Upper lobe of right lung (tissue), 1 donor: ENCODE measurements around the gene ITGB8. TPM values are rescaled to one million over a fixed set of nuclear protein-coding genes. Genes with fewer than 3 reads are reported as not detected.

Experiments used
- ATAC-seq: fragments of 200-7000 bp; cut with Tn5 transposase; one replicate; pipeline ENCODE4 v1.9.1; 2020; ENCODE audit warnings: mild to moderate bottlenecking, moderate library complexity
- DNase-seq: peaks from one replicate; pipeline ENCODE4 v3.0.0-alpha.2; 2020
- H3K27ac ChIP-seq: fragments of 200-600 bp; one replicate; pipeline ENCODE4 v1.8.0; 2022
- H3K27me3 ChIP-seq: fragments of 200-600 bp; one replicate; pipeline ENCODE4 v1.8.0; 2022; ENCODE audit warnings: mild to moderate bottlenecking
- H3K36me3 ChIP-seq: fragments of 200-600 bp; one replicate; pipeline ENCODE4 v1.8.0; 2022
- H3K4me1 ChIP-seq: fragments of 200-600 bp; one replicate; pipeline ENCODE4 v1.8.0; 2022
- H3K4me3 ChIP-seq: fragments of 200-600 bp; one replicate; pipeline ENCODE4 v1.8.0; 2022; ENCODE audit warnings: mild to moderate bottlenecking
- H3K9me3 ChIP-seq: fragments of 200-600 bp; one replicate; pipeline ENCODE4 v1.8.0; 2022
- intact Hi-C: fragments of 100-400 bp; cut with DNase I; formaldehyde crosslinking; loops from one replicate; pipeline ENCODE4 v1.11.0; 2022
- total RNA-seq: library from RNA; stranded (reverse); fragmentation: NEBNext Ultra II Directional; extraction: Animal tissue kit (Norgen Biotek cat#: 25700); gene quantifications from one replicate; pipeline ENCODE4 v1.2.1, GENCODE V29; 2021
- TF ChIP-seq, protein P1 (sequence below): fragments of 200-600 bp; IDR thresholded peaks from one replicate; pipeline ENCODE4 v1.8.0; 2022; ENCODE audit warnings: antibody characterized with exemption
- donor health status: DM: no; HTN: yes; CAD: no; lungs with severe emphysema.

The ITGB8 gene
- total RNA-seq, 1 donor from 2014 or later: 4.6 TPM

- no peak for ATAC-seq
These were observed 43.4 kb upstream of the ITGB8 start for GRCh38 chr7:20287317-20287716.

DNA sequence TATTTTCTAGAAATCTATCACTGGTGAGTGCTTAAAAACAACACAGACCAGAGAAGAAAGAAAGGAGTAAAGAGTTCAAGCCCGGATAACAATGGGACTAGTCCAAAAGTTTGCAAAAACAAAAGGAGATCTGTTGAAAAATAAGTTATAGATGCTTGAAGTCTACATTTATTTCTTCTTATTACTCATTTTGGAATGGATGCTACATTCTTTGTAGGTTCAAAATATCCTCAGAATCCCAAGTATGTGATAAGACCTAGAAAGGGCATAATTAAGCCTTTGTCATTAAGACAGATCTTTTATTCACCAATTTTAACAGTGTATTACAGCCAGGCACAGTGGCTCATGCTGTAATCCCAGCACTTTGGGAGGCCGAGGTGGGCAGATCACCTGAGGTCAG lies 42.7 kb upstream of the ITGB8 start:
- Histone ChIP-seq H3K36me3 (no peaks in the 10 kb centered on the region), H3K4me3 (no peak overlapping the region), H3K27me3 (no peaks in the 10 kb centered on the region), H3K27ac (no peak overlapping the region), H3K9me3 (no peaks in the 10 kb centered on the region), H3K4me1 (no peaks in the 10 kb centered on the region)
- TF ChIP-seq, protein P1, sequence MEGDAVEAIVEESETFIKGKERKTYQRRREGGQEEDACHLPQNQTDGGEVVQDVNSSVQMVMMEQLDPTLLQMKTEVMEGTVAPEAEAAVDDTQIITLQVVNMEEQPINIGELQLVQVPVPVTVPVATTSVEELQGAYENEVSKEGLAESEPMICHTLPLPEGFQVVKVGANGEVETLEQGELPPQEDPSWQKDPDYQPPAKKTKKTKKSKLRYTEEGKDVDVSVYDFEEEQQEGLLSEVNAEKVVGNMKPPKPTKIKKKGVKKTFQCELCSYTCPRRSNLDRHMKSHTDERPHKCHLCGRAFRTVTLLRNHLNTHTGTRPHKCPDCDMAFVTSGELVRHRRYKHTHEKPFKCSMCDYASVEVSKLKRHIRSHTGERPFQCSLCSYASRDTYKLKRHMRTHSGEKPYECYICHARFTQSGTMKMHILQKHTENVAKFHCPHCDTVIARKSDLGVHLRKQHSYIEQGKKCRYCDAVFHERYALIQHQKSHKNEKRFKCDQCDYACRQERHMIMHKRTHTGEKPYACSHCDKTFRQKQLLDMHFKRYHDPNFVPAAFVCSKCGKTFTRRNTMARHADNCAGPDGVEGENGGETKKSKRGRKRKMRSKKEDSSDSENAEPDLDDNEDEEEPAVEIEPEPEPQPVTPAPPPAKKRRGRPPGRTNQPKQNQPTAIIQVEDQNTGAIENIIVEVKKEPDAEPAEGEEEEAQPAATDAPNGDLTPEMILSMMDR: no peak
- DNase-seq (no peak), ATAC-seq (no peak)
- intact Hi-C loops: no loop called here

More at GRCh38 chr7:20287317-20287716, 43.4 kb upstream of the ITGB8 start:
- H3K27ac ChIP-seq: no peak overlapping the region
- intact Hi-C loops: no loop called here
- no peak for DNase-seq
- H3K4me1 ChIP-seq: no peaks in the 10 kb centered on the region
- no peaks in the 10 kb centered on the region for H3K36me3 ChIP-seq
- H3K27me3 ChIP-seq: no peaks in the 10 kb centered on the region
- no peaks in the 10 kb centered on the region for H3K9me3 ChIP-seq
- no peak overlapping the region for H3K4me3 ChIP-seq
- TF ChIP-seq, protein P1: no peak

GRCh38 chr7:20290505-20291111 lies 40.1 kb upstream of the ITGB8 start:
- DNase-seq: no peak
- H3K9me3 ChIP-seq: no peaks in the 10 kb centered on the region
- no peaks in the 10 kb centered on the region for H3K36me3 ChIP-seq
- H3K4me1 ChIP-seq: no peaks in the 10 kb centered on the region
- H3K27ac ChIP-seq: no peak overlapping the region
- TF ChIP-seq, protein P1: no peak
- H3K4me3 ChIP-seq: no peak overlapping the region
- H3K27me3 ChIP-seq: no peaks in the 10 kb centered on the region
- intact Hi-C loops: no loop called here
- no peak for ATAC-seq

DNA sequence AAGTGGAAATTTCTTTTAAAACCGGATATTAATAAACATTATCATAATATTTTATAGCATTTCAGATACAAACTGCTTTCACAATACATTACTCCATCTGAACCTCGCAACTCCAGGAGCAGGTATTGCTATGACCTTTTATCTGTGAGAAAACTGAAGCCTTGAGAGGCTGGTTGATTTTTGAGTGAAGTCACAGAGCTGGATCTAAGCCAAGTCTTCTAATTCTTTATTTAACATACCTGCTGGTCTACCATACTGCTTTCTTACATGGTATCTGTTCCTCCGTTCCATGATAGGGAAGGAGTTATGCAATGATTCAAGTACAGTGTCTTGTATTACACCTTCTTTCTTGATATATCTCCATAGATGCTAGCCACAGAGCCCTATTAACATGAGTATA lies 37.4 kb upstream of the ITGB8 start:
- Histone ChIP-seq H3K27me3 (no peaks in the 10 kb centered on the region), H3K4me1 (no peaks in the 10 kb centered on the region), H3K36me3 (no peaks in the 10 kb centered on the region), H3K4me3 (no peak overlapping the region), H3K27ac (no peak overlapping the region), H3K9me3 (no peaks in the 10 kb centered on the region)
- ATAC-seq: no peak
- no peak for DNase-seq
- TF ChIP-seq, protein P1: no peak
- intact Hi-C loops: no loop called here

DNA sequence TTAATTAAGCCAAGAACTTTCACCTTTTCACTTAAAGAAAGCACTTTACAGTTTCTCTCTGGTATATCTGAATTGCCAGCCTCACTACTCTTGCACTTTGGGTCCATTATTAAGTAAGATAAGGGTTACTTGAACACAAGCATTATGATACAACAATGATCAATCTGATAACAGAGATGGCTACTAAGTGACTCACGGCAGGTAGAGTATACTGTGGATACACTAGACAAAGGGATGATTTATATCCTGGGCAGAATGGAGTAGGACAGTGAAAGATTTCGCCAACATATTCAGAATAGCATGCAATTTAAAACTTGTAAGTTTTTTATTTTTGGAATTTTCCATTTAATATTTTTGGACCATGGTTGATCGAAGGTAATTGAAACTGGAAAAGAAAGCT lies 34.3 kb upstream of the ITGB8 start:
- H3K36me3 ChIP-seq: no peaks in the 10 kb centered on the region
- no peaks in the 10 kb centered on the region for H3K4me1 ChIP-seq
- DNase-seq (no peak), ATAC-seq (no peak)
- no peaks in the 10 kb centered on the region for H3K9me3 ChIP-seq
- TF ChIP-seq, protein P1: no peak
- H3K27ac ChIP-seq: no peak overlapping the region
- H3K4me3 ChIP-seq: no peak overlapping the region
- intact Hi-C loops: no loop called here
- H3K27me3 ChIP-seq: no peaks in the 10 kb centered on the region

- no peaks in the 10 kb centered on the region for H3K36me3 ChIP-seq
- no peaks in the 10 kb centered on the region for H3K27me3 ChIP-seq
- intact Hi-C loops: no loop called here
- no peak overlapping the region for H3K4me3 ChIP-seq
- no peaks in the 10 kb centered on the region for H3K4me1 ChIP-seq
- no peak overlapping the region for H3K27ac ChIP-seq
- DNase-seq (no peak), ATAC-seq (no peak)
- TF ChIP-seq, protein P1: no peak
- no peaks in the 10 kb centered on the region for H3K9me3 ChIP-seq
These were observed 33.8 kb upstream of the ITGB8 start for GRCh38 chr7:20296901-20297300.
